ENCODE data around the gene MAT2B.
A peak's percentile ranks its signal among the peaks of the same experiment; 100 is the strongest.

MAT2B gene

DNA sequence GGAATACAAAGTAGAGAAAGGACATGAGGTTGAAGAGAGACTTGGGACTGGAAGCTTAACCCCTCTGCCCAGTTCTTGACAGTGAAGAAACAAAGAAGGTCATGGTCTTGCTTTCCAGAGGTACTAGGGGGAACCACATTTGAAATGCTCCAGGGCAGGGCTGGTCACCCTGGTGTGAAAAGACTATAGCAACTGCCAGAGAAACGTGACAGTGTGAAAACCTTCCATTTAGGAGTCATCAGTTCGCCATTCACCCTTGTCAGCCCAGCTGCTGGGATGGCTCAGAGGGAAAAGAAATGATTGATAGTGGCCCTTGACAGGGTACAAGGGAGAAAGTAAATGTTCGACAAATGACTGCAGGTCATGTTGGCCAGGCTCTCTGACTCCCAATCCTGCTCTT is 56.7 kb downstream of the MAT2B start:
- DNase-seq = no peak

DNA sequence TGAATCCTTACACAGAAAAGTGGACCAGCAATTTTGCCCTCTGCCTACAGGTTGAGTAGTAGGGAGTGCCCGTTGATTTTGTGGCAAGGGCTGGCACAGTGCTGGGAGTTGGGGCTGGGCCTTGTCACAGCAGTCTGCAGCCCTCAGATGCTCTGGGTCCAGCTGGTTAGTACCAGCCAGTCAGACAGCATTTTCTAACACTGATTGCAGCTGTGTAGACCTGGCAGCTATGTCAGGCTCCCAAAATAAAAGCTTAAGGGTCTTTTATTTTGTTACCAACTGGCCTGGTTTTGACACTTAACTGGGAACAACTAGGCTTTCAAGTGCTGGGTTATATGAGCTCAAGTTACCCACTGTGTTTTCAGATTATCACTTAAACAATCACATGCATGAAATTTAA is 57.7 kb downstream of the MAT2B start:
- DNase-seq = no peak

DNA sequence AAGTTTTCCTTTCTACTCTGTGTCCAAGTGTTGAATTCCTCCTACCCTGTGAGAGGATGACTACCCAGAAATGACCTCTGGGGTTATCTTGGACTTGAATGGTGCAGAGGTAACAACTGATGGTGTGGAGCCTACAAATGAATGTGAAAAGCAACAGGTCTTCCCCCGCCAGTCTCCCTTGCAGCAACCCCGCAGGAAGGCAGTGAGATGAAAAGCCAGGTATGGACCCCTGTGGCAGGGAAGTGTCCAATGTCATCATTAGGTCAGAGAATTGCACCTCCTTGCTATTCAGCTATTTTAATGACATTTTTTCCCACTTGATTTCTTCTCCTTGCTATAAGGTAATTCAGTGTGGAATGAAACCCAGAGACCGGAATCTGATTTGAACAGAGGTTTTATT is 58.5 kb downstream of the MAT2B start:
- no peak for DNase-seq

DNA sequence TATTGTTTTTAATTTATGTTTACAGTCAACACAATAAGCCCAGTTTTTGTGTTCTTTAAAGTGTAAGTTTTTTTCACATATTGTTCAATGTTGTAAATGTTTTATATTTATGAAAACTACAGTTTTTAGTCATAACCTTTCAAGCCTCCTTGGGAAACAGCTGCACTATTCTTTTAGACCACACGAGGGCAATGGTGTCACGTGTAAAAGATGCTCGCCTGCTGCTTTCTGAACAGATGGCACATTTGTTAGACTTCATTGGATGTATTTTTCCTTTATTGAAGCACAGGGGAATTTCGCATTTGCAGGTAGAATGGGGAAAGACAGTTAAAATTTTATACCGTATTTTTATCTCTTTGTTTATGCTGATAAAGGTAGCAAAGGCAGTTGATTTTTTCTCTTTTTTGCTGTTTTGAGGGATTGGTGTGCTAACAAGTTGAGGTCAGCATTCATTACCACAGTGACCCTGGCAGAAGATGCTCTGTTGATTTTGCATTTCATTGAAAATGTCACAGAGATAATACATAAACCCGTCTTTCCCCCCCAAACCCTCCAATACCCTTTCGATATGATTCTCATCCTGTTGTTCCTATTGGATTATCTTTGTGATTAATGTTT is 59.0 kb downstream of the MAT2B start:
- peak; percentile 82 for DNase-seq

DNA sequence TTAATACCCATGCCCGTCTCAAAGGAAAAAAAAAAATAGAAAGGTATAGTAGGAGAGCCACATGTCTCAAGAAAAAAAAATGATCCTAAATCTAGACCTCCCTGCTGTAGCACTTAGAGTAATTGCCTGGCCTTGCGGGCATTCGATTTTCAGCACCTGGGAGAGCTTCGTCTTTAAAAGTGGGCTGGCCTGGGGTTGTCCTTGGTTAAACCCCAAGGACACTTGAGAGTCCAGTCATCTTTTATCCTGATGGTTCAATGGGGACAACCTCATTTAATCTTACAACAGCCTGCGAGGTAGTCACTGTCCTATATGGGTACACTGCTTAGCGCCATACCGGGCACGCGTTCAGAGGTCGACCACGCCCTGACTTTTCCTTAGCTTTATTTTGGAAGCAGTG is 60.1 kb downstream of the MAT2B start:
- DNase-seq = no peak

DNA sequence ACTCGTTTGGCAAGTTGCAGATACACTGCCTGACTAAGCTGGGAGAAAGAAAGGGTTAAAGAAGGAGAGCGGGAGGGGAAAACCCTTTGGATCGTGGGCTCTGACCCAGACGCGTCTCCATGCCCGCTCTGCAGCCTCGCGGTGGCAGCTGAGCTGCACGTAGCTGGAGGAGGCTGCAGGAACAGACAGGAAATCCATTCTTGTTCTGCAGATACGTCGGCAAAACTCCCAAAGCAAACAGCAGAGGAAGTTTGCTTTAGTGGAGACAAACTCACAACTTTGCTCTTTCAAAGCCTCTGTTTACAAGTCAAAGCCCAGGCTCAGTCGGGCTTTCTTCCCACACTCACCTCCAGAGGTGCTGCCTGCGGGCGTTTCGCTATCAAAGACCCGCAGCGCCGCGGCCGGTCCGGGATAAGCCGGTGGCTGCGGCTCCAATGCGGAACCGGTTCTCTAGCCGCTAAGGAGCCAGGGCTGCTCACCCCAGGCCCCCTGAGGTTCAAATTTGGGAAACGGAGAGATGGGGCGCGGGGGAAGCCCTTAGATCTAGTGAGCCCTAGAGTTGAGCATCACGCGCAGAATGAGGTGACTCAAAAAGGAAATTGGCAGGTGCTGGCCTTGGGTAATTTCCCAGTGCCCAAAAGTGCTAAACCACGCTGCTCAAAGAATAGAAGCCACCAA is 60.7 kb downstream of the MAT2B start:
- DNase-seq = peak; percentile 68

DNA sequence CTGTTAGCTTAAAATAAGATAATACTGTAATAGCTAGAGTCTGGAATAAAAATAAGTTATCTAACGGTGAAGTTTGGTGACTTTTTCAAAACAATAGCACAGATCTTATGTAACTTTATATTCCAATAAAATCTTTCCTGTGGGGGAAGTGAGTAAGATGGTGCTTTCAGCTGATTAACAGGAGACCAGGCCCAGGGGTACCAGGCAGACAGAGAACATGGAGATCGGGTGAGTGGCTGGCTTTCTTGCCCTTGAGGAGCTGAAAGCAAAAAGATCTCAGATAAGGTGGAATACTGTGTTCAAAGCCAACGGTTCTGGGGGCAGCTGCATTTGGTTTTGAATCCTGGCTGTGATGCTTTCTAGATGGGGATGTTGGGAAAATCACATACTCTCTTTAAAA is 61.3 kb downstream of the MAT2B start:
- DNase-seq = no peak

DNA sequence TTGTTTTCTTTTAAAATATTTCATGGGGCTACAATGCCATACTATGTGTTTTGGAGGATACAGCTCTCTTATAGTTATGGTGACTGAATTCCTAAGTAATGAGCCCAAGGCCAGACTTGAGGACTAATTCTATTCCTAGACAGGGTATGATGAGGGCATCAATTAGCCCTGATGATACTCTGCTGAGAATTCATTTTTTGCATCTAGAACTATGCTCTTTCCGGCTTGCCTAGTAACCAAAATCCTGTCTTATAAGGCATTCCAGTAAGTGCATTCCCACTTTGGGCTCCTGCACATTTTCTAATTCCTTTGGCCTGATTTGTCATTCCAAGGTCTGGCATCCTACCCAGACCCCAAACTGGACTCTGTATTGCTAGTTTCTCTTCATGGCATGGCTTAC is 62.4 kb downstream of the MAT2B start:
- DNase-seq = no peak
